Right lobe of liver (tissue), 6 donors: ENCODE data around the gene ADGRV1. TPM values are rescaled to one million over a fixed set of nuclear protein-coding genes. Genes with fewer than 3 reads are reported as not detected.
"Not testable (repeated sequence)": the region's sequence is repeated elsewhere in the genome, so short reads cannot be mapped to it uniquely, and the experiment has no call there.

Experiments
- ATAC-seq, 4 donors: fragments of 200-7000 bp; cut with Tn5 transposase; one replicate each; pipeline ENCODE4 v1.9.1; 2020; ENCODE audit warnings: mild to moderate bottlenecking in 4 of 4, moderate library complexity in 4 of 4
- DNase-seq, 3 donors: peaks; one replicate each; pipeline ENCODE4 v3.0.0-alpha.2; 2020
- H3K27ac ChIP-seq, 3 donors: fragments of 200-600 bp; one replicate each; pipeline ENCODE4 v1.8.0; 2022
- H3K27me3 ChIP-seq, 2 donors: fragments of 200-600 bp; one replicate each; pipeline ENCODE4 v1.8.0; 2022
- H3K36me3 ChIP-seq, 4 donors: fragments of 200-600 bp; sonication (generic) in 1 of 4; one replicate each; pipeline versions ENCODE4 v1.5.1 to v1.8.0; 2017 to 2022; ENCODE audit warnings: control low read depth in 1 of 4
- H3K4me1 ChIP-seq, 4 donors: fragments of 200-600 bp; sonication (generic) in 1 of 4; one replicate each; pipeline versions ENCODE4 v1.5.1 to v1.8.0; 2017 to 2022; ENCODE audit warnings: control low read depth in 1 of 4
- H3K4me3 ChIP-seq, 3 donors: fragments of 200-600 bp; one replicate each; pipeline ENCODE4 v1.8.0; 2022
- H3K9me3 ChIP-seq, 4 donors: fragments of 200-600 bp; sonication (generic) in 1 of 4; one replicate each; pipeline versions ENCODE4 v1.5.1 to v1.8.0; 2017 to 2022; ENCODE audit warnings: control low read depth in 1 of 4
- CTCF ChIP-seq, 4 donors: fragments of 200-600 bp in 3 of 4; fragments of 450-650 bp in 1 of 4; IDR thresholded peaks; one replicate each; pipeline versions ENCODE4 v1.5.1 to v1.8.0; 2016 to 2022; ENCODE audit warnings: antibody characterized with exemption in 4 of 4, mild to moderate bottlenecking in 2 of 4
- POLR2A ChIP-seq: fragments of 450-650 bp; IDR thresholded peaks from one replicate; pipeline ENCODE4 v1.6.1; 2017; ENCODE audit warnings: antibody characterized with exemption, mild to moderate bottlenecking
- WGBS: methylation state at CpG from one replicate; pipeline ENCODE4 v1.1.6; 2018; ENCODE audit warnings: low coverage, low lambda C conversion rate; ENCODE audit not compliant: insufficient coverage; ENCODE audit errors: missing lambda C conversion rate; 5-methylcytosine and 5-hydroxymethylcytosine counted together
- intact Hi-C, 2 donors: fragments of 100-400 bp; cut with DNase I; formaldehyde crosslinking; loops; one replicate each; pipeline versions ENCODE4 v1.11.2 to v1.14.1; 2022
- total RNA-seq, 6 experiments: library from RNA; depleted of rRNA in 2 of 6; stranded (reverse); fragments of >200 nt in 2 of 6; fragmentation: NEBNext Ultra II Directional in 3 of 6; extraction: Animal tissue kit (Norgen Biotek cat#: 25700) in 3 of 6; gene quantifications; one replicate each; pipeline versions ENCODE4 v1.1.0 to v1.2.4, GENCODE V29; 2016 to 2023
- donor health status: DM: no; HTN: yes; CAD: no.
- donor health status: DM: no; HTN: no; CAD: no.
- donor health status: DM: no; HTN: no; CAD: no.
- donor health status: DM: no; HTN: yes; CAD: no.
- donor health status: DM: no; HTN: yes; CAD: no.

The ADGRV1 gene
- total RNA-seq, 6 experiments from 2014 or later, result 4.5 to 15.9 (median 7.4) TPM

DNA sequence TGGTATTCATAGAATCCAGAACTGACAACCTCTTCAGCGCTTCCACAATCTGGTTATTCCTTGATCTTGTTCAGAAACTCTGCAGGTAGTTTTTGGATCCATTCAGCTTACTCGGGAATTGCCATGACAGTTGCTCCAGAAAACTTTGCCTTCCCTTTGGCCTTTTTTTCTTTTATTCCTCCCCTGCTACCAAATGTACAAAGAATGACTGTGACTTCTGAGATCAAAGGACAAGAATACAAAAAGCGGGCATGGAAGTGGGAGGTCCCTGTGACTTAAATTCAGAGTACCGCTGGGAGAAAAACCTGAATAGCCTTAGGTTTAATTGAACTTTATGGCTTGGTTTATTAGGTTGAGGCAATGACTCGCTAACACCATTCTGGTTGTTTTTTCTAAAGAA, 59.5 kb downstream of the ADGRV1 start:
- no peak for ATAC-seq
- Histone ChIP-seq H3K36me3 (no peaks in the 10 kb centered on the region), H3K9me3 (no peaks in the 10 kb centered on the region), H3K4me3 (no peak overlapping the region), H3K27ac (no peak overlapping the region), H3K27me3 (no peaks in the 10 kb centered on the region), H3K4me1 (no peaks in the 10 kb centered on the region)
- no peak for TF ChIP-seq POLR2A
- DNase-seq, result no peak
- intact Hi-C loops, result loop anchor here in 1 of 2 donors (10.0 kb wide), 1 partner anchor 193 kb away; no protein-coding TSS in a partner anchor
- WGBS, result 79% methylated on average over 5 of the region's 5 CpGs

DNA sequence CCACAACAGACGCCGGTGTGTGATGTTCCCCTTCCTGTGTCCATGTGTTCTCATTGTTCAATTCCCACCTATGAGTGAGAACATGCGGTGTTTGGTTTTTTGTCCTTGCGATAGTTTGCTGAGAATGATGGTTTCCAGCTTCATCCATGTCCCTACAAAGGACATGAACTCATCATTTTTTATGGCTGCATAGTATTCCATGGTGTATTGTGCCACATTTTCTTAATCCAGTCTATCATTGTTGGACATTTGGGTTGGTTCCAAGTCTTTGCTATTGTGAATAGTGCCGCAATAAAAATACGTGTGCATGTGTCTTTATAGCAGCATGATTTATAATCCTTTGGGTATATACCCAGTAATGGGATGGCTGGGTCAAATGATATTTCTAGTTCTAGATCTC, 61.2 kb downstream of the ADGRV1 start:
- not testable (repeated sequence) for H3K27me3 ChIP-seq, H3K36me3 ChIP-seq, H3K27ac ChIP-seq, H3K9me3 ChIP-seq, ATAC-seq, DNase-seq, H3K4me3 ChIP-seq, H3K4me1 ChIP-seq
- 82% methylated on average over 4 of the region's 6 CpGs for WGBS
- intact Hi-C loops, result loop anchor here in 1 of 2 donors (10.0 kb wide), 1 partner anchor 195 kb away; no protein-coding TSS in a partner anchor

DNA sequence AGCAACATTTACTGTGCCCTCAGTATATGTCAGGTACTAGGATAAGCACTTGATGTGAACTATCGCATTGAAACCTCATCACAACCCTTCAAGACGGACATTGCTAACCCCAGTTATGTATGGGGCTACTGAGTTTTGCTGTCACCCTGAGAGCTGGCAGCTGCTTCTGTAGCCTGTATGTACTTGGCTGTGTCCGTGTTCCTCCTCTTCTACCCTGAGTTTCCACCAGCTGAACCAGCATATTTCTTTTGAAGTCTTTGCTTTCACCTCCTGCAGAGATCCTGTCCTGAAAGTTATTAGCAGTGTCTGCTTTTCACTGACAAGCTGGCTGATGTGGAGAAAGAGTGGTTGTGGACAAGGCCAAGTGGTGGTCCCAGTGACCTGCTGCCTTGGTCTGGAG, 63.3 kb downstream of the ADGRV1 start:
- Histone ChIP-seq H3K27me3 (no peaks in the 10 kb centered on the region), H3K36me3 (no peaks in the 10 kb centered on the region), H3K4me1 (no peaks in the 10 kb centered on the region), H3K4me3 (no peak overlapping the region), H3K9me3 (no peaks in the 10 kb centered on the region), H3K27ac (no peak overlapping the region)
- intact Hi-C loops, result no loop called here
- no peak for TF ChIP-seq CTCF (IDR thresholded peaks at IDR 0.05)
- no peak for TF ChIP-seq POLR2A
- WGBS, result 90% methylated on average over 2 of the region's 3 CpGs
- ATAC-seq (no peak), DNase-seq (no peak)

GRCh38 chr5:90626493-90626892, 67.9 kb downstream of the ADGRV1 start:
- WGBS, result 36% methylated on average over 2 of the region's 2 CpGs
- Histone ChIP-seq H3K9me3 (no peaks in the 10 kb centered on the region), H3K27me3 (no peaks in the 10 kb centered on the region), H3K4me3 (no peak overlapping the region), H3K27ac (no peak overlapping the region), H3K4me1 (no peaks in the 10 kb centered on the region), H3K36me3 (no peaks in the 10 kb centered on the region)
- intact Hi-C loops, result no loop called here
- DNase-seq (no peak), ATAC-seq (no peak)
- TF ChIP-seq CTCF (IDR thresholded peaks at IDR 0.05) (no peak), POLR2A (no peak)

- H3K36me3 ChIP-seq, result no peaks in the 10 kb centered on the region
- ATAC-seq, result no peak
- no peak overlapping the region for H3K27ac ChIP-seq
- TF ChIP-seq CTCF (IDR thresholded peaks at IDR 0.05), result no peak
- TF ChIP-seq POLR2A, result no peak
- H3K4me3 ChIP-seq, result no peak overlapping the region
- H3K4me1 ChIP-seq, result no peaks in the 10 kb centered on the region
- no peaks in the 10 kb centered on the region for H3K27me3 ChIP-seq
- intact Hi-C loops, result no loop called here
- no peaks in the 10 kb centered on the region for H3K9me3 ChIP-seq
- DNase-seq, result no peak
- 77% methylated on average over 6 of the region's 6 CpGs for WGBS
Measured at GRCh38 chr5:90628492-90628891, 69.9 kb downstream of the ADGRV1 start.

DNA sequence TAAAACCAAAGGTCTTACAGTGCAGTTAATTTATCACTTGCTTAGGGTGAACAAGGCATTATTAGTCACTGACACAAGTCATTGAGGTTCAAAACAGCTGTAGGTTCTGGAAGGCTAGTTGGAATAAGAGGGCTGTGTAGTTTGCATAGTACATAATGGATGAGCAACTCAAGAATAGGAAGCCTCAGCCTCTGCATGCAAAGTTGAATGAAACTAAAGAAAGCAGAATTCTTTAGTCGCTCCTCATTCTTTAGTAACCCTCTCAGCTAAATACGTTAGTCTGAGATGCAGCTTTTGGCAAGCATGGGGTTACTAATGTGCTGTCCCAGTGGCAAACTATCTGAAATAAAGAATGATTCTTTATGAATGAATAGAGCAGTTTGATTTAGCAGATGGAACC, 74.2 kb downstream of the ADGRV1 start:
- no peak for ATAC-seq
- intact Hi-C loops, result no loop called here
- 72% methylated on average over 2 of the region's 2 CpGs for whole genome bisulfite sequencing

More for the DNA sequence above, 74.2 kb downstream of the ADGRV1 start:
- Histone ChIP-seq H3K27ac (no peak overlapping the region), H3K27me3 (no peaks in the 10 kb centered on the region), H3K9me3 (no peaks in the 10 kb centered on the region), H3K4me3 (no peak overlapping the region), H3K36me3 (no peaks in the 10 kb centered on the region), H3K4me1 (no peaks in the 10 kb centered on the region)
- no peak for TF ChIP-seq POLR2A
- TF ChIP-seq CTCF (IDR thresholded peaks at IDR 0.05), result no peak
- DNase-seq, result no peak
